GM18502 (cell line): Measurements from ENCODE around the gene LTK.

ENCODE experiments used
- ATAC-seq: cut with Tn5 transposase; IDR thresholded peaks from one replicate; pipeline ENCODE4 v1.9.1; 2021; ENCODE audit warnings: mild to moderate bottlenecking; ENCODE audit not compliant: unreplicated experiment, poor library complexity

Gene LTK

GRCh38 chr15:41501191-41501917 lies 12.3 kb downstream of the LTK start:
- ATAC-seq: no peak

GRCh38 chr15:41499109-41499851 lies 14.3 kb downstream of the LTK start:
- ATAC-seq: no peak

- no peak for ATAC-seq
Measured at GRCh38 chr15:41498657-41499056, 15.0 kb downstream of the LTK start.

GRCh38 chr15:41495736-41496599 lies 17.7 kb downstream of the LTK start:
- ATAC-seq: no peak

- no peak for ATAC-seq
Measured at GRCh38 chr15:41494922-41495735, 18.5 kb downstream of the LTK start.

- ATAC-seq: peak; percentile 24
Measured at GRCh38 chr15:41494190-41494921, 19.3 kb downstream of the LTK start.

- no peak for ATAC-seq
Measured at GRCh38 chr15:41493902-41494189, 19.8 kb downstream of the LTK start.

GRCh38 chr15:41493205-41493901 lies 20.3 kb downstream of the LTK start, which contains the start of gene ITPKA:
Gene ITPKA, plus strand, starts transcription at chr15:41493874. Its CDS starts 54 bp downstream, at chr15:41493928.
- ATAC-seq: peak; percentile 75

GRCh38 chr15:41492597-41493204 lies 20.9 kb downstream of the LTK start:
- ATAC-seq: no peak

- ATAC-seq: no peak
Measured at GRCh38 chr15:41491889-41492288, 21.7 kb downstream of the LTK start.

GRCh38 chr15:41490355-41490754 lies 23.3 kb downstream of the LTK start:
- no peak for ATAC-seq

- no peak for ATAC-seq
Measured at GRCh38 chr15:41489641-41490040, 24.0 kb downstream of the LTK start.

GRCh38 chr15:41487802-41488201 lies 25.8 kb downstream of the LTK start:
- ATAC-seq: no peak

- ATAC-seq: no peak
Measured at GRCh38 chr15:41487381-41487780, 26.2 kb downstream of the LTK start.

GRCh38 chr15:41486286-41486685 lies 27.3 kb downstream of the LTK start:
- ATAC-seq: no peak

- ATAC-seq: no peak
Measured at GRCh38 chr15:41484937-41485625, 28.5 kb downstream of the LTK start.

- ATAC-seq: peak; percentile 10
Measured at GRCh38 chr15:41483519-41483918, 30.1 kb downstream of the LTK start.

GRCh38 chr15:41483115-41483514 lies 30.5 kb downstream of the LTK start:
- peak; percentile 74 for ATAC-seq
